ENCODE data around the gene NEXN.

- TF ChIP-seq EZH2phosphoT487 (IDR thresholded peaks at IDR 0.05; ENCODE audit: borderline replicate concordance, low read length): no peak
- no peak for TF ChIP-seq CTCF (IDR thresholded peaks at IDR 0.05; ENCODE audit: low read depth, low read length, poor library complexity, severe bottlenecking)
These were observed 588 bp downstream of the NEXN start for GRCh38 chr1:77888781-77889642.
